Measurements from ENCODE around the gene PLEKHA7. TPM values are rescaled to one million over a fixed set of nuclear protein-coding genes. Genes with fewer than 3 reads are reported as not detected.

The PLEKHA7 gene
- total RNA-seq, 1 donor from 2014 or later = 77.1 TPM

DNA sequence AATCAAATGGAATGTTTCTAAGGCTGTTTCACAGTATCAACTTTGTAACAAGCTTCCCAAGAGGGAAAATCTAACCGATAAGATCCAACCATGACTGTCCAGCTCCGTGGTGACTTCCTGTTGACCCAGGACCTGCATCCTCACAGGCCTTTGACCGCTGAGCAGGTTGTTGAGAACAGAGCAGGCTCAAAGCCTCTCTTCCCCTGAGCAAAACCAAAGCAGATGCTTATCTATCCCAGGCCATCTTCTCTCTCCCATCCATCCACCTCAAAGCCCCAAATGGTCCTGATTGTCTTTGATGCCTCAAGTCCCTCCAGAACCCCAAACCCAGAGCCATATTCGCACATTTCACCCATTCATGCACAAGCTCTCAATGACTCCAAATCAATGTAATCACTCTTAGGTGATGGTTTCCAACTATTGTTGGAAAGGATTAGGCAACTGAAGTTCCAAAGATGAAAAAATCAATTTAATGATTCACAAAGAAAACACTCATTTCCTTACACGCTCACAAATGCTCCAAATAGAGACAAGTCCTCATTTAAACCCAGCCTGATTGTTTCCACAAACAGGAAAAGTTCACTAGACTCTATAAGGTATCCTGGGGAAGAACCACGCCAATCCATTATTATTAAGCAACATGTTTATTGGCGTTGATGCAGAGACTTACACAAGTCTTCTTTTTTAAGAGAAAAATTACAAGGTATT is 227.0 kb downstream of the PLEKHA7 start:
- H3K9me3 Mint-ChIP-seq (ENCODE audit: low read depth) = no peaks in the 10 kb centered on the region

DNA sequence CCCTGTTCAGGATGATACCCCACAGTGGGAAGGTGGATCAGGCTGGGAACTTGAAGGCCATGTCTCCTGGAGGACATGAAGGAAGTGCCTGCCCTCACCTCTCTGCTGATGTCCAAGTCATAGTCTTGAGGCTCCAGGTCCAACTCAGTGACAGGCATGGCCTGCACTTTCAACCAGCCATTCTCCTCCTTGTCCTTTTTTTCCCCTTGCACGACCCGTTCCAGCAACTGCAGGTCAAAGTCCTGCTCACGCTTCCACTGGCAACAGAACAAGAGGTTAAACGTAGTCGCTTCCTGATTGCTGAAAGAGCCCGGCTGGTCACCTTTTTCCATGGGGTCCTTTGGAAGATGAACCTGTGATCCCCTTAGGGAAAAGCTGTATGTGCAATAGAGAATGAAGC is 228.1 kb downstream of the PLEKHA7 start:
- TF ChIP-seq, protein P1, sequence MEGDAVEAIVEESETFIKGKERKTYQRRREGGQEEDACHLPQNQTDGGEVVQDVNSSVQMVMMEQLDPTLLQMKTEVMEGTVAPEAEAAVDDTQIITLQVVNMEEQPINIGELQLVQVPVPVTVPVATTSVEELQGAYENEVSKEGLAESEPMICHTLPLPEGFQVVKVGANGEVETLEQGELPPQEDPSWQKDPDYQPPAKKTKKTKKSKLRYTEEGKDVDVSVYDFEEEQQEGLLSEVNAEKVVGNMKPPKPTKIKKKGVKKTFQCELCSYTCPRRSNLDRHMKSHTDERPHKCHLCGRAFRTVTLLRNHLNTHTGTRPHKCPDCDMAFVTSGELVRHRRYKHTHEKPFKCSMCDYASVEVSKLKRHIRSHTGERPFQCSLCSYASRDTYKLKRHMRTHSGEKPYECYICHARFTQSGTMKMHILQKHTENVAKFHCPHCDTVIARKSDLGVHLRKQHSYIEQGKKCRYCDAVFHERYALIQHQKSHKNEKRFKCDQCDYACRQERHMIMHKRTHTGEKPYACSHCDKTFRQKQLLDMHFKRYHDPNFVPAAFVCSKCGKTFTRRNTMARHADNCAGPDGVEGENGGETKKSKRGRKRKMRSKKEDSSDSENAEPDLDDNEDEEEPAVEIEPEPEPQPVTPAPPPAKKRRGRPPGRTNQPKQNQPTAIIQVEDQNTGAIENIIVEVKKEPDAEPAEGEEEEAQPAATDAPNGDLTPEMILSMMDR (IDR thresholded peaks at IDR 0.05; ENCODE audit: unreplicated experiment) = no peak
- Mint-ChIP-seq H3K36me3 (ENCODE audit: insufficient read depth) (peaks cover 16% of the 10 kb centered on the region), H3K9me3 (ENCODE audit: low read depth) (no peaks in the 10 kb centered on the region), H3K27me3 (no peaks in the 10 kb centered on the region), H3K27ac (no peak overlapping the region), H3K4me3 (ENCODE audit: low read depth) (no peak overlapping the region), H3K4me1 (ENCODE audit: low read depth) (peaks cover 25% of the 10 kb centered on the region)
- DNase-seq (ENCODE audit: low spot score, unreplicated experiment) = no peak

More for the DNA sequence above, 227.0 kb downstream of the PLEKHA7 start:
- Mint-ChIP-seq H3K27me3 (no peaks in the 10 kb centered on the region), H3K36me3 (ENCODE audit: insufficient read depth) (peaks cover 15% of the 10 kb centered on the region), H3K4me3 (ENCODE audit: low read depth) (no peak overlapping the region), H3K27ac (peak overlapping the region; percentile 47), H3K4me1 (ENCODE audit: low read depth) (peaks cover 25% of the 10 kb centered on the region)
- DNase-seq (ENCODE audit: low spot score, unreplicated experiment) = no peak
- TF ChIP-seq, protein P1 (IDR thresholded peaks at IDR 0.05; ENCODE audit: unreplicated experiment) = no peak

- no peak overlapping the region for H3K27ac Mint-ChIP-seq
- peaks cover 25% of the 10 kb centered on the region for H3K4me1 Mint-ChIP-seq (ENCODE audit: low read depth)
- H3K27me3 Mint-ChIP-seq = no peaks in the 10 kb centered on the region
- DNase-seq (ENCODE audit: low spot score, unreplicated experiment) = peak; percentile 56
- no peaks in the 10 kb centered on the region for H3K9me3 Mint-ChIP-seq (ENCODE audit: low read depth)
- H3K36me3 Mint-ChIP-seq (ENCODE audit: insufficient read depth) = peaks cover 18% of the 10 kb centered on the region
- no peak overlapping the region for H3K4me3 Mint-ChIP-seq (ENCODE audit: low read depth)
- TF ChIP-seq, protein P1 (IDR thresholded peaks at IDR 0.05; ENCODE audit: unreplicated experiment) = peak; percentile 78
Observed at GRCh38 chr11:16785520-16786128, 228.6 kb downstream of the PLEKHA7 start.

- Mint-ChIP-seq H3K27me3 (no peaks in the 10 kb centered on the region), H3K9me3 (ENCODE audit: low read depth) (no peaks in the 10 kb centered on the region), H3K27ac (no peak overlapping the region), H3K4me3 (ENCODE audit: low read depth) (no peak overlapping the region), H3K4me1 (ENCODE audit: low read depth) (peaks cover 25% of the 10 kb centered on the region), H3K36me3 (ENCODE audit: insufficient read depth) (peaks cover 14% of the 10 kb centered on the region)
- TF ChIP-seq, protein P1 (IDR thresholded peaks at IDR 0.05; ENCODE audit: unreplicated experiment) = no peak
- DNase-seq (ENCODE audit: low spot score, unreplicated experiment) = no peak
Observed at GRCh38 chr11:16784666-16785065, 229.5 kb downstream of the PLEKHA7 start.

- peak overlapping the region; percentile 39 for H3K27ac Mint-ChIP-seq
- H3K9me3 Mint-ChIP-seq (ENCODE audit: low read depth) = no peaks in the 10 kb centered on the region
- H3K4me3 Mint-ChIP-seq (ENCODE audit: low read depth) = no peak overlapping the region
- H3K36me3 Mint-ChIP-seq (ENCODE audit: insufficient read depth) = peaks cover 13% of the 10 kb centered on the region
- no peaks in the 10 kb centered on the region for H3K27me3 Mint-ChIP-seq
- H3K4me1 Mint-ChIP-seq (ENCODE audit: low read depth) = peaks cover 25% of the 10 kb centered on the region
- TF ChIP-seq, protein P1 (IDR thresholded peaks at IDR 0.05; ENCODE audit: unreplicated experiment) = no peak
- DNase-seq (ENCODE audit: low spot score, unreplicated experiment) = no peak
Observed at GRCh38 chr11:16784097-16784496, 230.1 kb downstream of the PLEKHA7 start.
